Measurements from ENCODE around the gene FAM53A. TPM values are rescaled to one million over a fixed set of nuclear protein-coding genes. Genes with fewer than 3 reads are reported as not detected.

The FAM53A gene
- polyA plus RNA-seq, 6 donors from 2014 or later = 1.5 to 2.9 (median 2.4) TPM

GRCh38 chr4:1592709-1593417 is 91.2 kb downstream of the FAM53A start:
- Mint-ChIP-seq H3K4me1 (no peaks in the 10 kb centered on the region), H3K4me3 (no peak overlapping the region), H3K9me3 (peaks cover 4 to 35% (median 30%) of the 10 kb centered on the region in 7 donors), H3K27ac (no peak overlapping the region), H3K27me3 (peaks cover 12 to 24% (median 14%) of the 10 kb centered on the region in 3 donors), H3K36me3 (peaks cover 5 to 19% of the 10 kb centered on the region in 2 donors)
- DNase-seq (no peak), ATAC-seq (ENCODE audit: low read depth in 2 of 2) (no peak)

DNA sequence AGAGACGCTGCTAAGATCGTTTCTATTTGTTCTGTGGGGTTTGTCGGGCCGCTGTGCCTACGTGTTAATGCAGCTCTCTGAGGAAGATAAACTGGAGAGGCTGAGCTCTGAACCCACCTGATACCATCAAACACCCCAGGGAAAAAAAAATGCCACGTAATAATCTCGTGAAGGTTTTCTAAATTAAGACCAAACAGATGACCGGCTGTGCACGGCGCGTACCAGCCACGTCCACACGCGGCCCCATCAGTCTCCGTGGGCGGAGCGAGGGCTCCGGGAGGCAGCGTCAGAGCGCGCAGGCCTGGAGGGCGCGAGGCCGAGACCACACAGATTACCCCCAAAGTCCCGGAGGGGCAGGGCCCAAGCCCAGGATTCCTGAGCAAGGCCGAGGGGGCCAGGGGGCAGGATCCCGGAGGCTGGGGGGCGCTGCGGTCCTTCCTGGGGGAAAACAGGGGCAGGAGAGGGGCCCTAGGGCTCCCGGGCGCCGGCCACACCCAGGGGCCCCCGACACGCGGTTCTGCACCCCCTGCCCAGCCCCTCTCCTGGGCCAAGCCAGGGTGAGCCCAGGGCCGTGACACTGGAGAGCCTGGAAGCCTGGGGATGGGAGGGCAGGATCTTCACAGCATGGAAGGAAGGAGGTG is 91.9 kb downstream of the FAM53A start:
- H3K4me3 Mint-ChIP-seq = no peak overlapping the region
- no peak for ATAC-seq (ENCODE audit: low read depth in 2 of 2)

GRCh38 chr4:1591107-1591506 is 93.0 kb downstream of the FAM53A start:
- Mint-ChIP-seq H3K4me1 (no peaks in the 10 kb centered on the region), H3K27me3 (peaks cover 12 to 21% (median 14%) of the 10 kb centered on the region in 3 donors), H3K27ac (no peak overlapping the region), H3K36me3 (peaks cover 5 to 19% of the 10 kb centered on the region in 2 donors), H3K4me3 (no peak overlapping the region), H3K9me3 (peaks cover 10 to 42% (median 33%) of the 10 kb centered on the region in 7 donors)
- DNase-seq (no peak), ATAC-seq (ENCODE audit: low read depth in 2 of 2) (no peak)

More for the DNA sequence above, 91.9 kb downstream of the FAM53A start:
- no peaks in the 10 kb centered on the region for H3K4me1 Mint-ChIP-seq
- peaks cover 5 to 19% of the 10 kb centered on the region in 2 donors for H3K36me3 Mint-ChIP-seq
- H3K27me3 Mint-ChIP-seq = peaks cover 12 to 24% (median 14%) of the 10 kb centered on the region in 3 donors
- H3K9me3 Mint-ChIP-seq = peaks cover 4 to 36% (median 31%) of the 10 kb centered on the region in 7 donors
- no peak overlapping the region for H3K27ac Mint-ChIP-seq
- DNase-seq = no peak

GRCh38 chr4:1590244-1590643 is 93.9 kb downstream of the FAM53A start:
- H3K4me3 Mint-ChIP-seq = no peak overlapping the region
- DNase-seq = no peak
- no peak for ATAC-seq (ENCODE audit: low read depth in 2 of 2)
- peaks cover 5 to 19% of the 10 kb centered on the region in 2 donors for H3K36me3 Mint-ChIP-seq
- H3K9me3 Mint-ChIP-seq = peaks cover 10 to 42% (median 33%) of the 10 kb centered on the region in 7 donors
- no peaks in the 10 kb centered on the region for H3K4me1 Mint-ChIP-seq
- H3K27ac Mint-ChIP-seq = peak overlapping the region in 1 of 6 donors; percentile 20
- peaks cover 12 to 20% (median 14%) of the 10 kb centered on the region in 3 donors for H3K27me3 Mint-ChIP-seq

Other genes starting within 250 kb of the FAM53A start
- gene SLBP, start 28.0 kb upstream of the FAM53A start, polyA plus RNA-seq (ENCODE audit: low read depth in 6 of 6) = 10 to 100 TPM; 32.7 to 50.5 (median 43.4) TPM
- 10 to 100 TPM; 29.6 to 43.7 (median 34.7) TPM for gene TMEM129, start 37.0 kb upstream of the FAM53A start, polyA plus RNA-seq (ENCODE audit: low read depth in 6 of 6)
- gene TACC3, start 37.2 kb upstream of the FAM53A start, polyA plus RNA-seq (ENCODE audit: low read depth in 6 of 6) = 10 to 100 TPM; 15.0 to 21.0 (median 17.2) TPM
- under 1 TPM in 1 of 6 donors, not detected in 5; 0.07 TPM for gene FGFR3, start 109.0 kb upstream of the FAM53A start, polyA plus RNA-seq (ENCODE audit: low read depth in 6 of 6)
- gene LETM1, start 171.8 kb upstream of the FAM53A start, polyA plus RNA-seq (ENCODE audit: low read depth in 6 of 6) = 10 to 100 TPM in 4 of 6 donors, 1 to 10 TPM in 2; 2.9 to 15.1 (median 10.8) TPM
- 10 to 100 TPM in 1 of 6 donors, 1 to 10 TPM in 5; 2.0 to 15.7 (median 5.3) TPM for gene NSD2, start 187.1 kb upstream of the FAM53A start, polyA plus RNA-seq (ENCODE audit: low read depth in 6 of 6)

Data from naive B cell (primary cell).